CD4-positive, alpha-beta T cell treated with Interferon alpha-2 for 1 hour (primary cell): Measurements from ENCODE around the gene POLR3C.

Source experiments
- DNase-seq, 2 donors: peaks; one replicate each; pipeline ENCODE4 v3.0.0-alpha.2; 2020 to 2022

Gene POLR3C

GRCh38 chr1:145874646-145875045 lies 50.6 kb downstream of the POLR3C start:
- no peak for DNase-seq

GRCh38 chr1:145877923-145878486 lies 54.0 kb downstream of the POLR3C start:
- no peak for DNase-seq

- DNase-seq = no peak
Measured at GRCh38 chr1:145878724-145879123, 54.7 kb downstream of the POLR3C start.

- no peak for DNase-seq
Measured at GRCh38 chr1:145879775-145880174, 55.8 kb downstream of the POLR3C start.

GRCh38 chr1:145884675-145885074 lies 60.7 kb downstream of the POLR3C start:
- no peak for DNase-seq

- peak; percentile 84 to 87 for DNase-seq
Measured at GRCh38 chr1:145885738-145886287, 61.8 kb downstream of the POLR3C start, which contains the start of gene ANKRD35. ANKRD35 (minus strand) TSS chr1:145885866; CDS start chr1:145885758, 108 bp downstream.

- no peak for DNase-seq
Measured at GRCh38 chr1:145886390-145886789, 62.4 kb downstream of the POLR3C start.

- no peak for DNase-seq
Measured at GRCh38 chr1:145886816-145887215, 62.8 kb downstream of the POLR3C start.

GRCh38 chr1:145887631-145888030 lies 63.6 kb downstream of the POLR3C start:
- no peak for DNase-seq

- no peak for DNase-seq
Measured at GRCh38 chr1:145889722-145890121, 65.7 kb downstream of the POLR3C start.

GRCh38 chr1:145891143-145891542 lies 67.1 kb downstream of the POLR3C start:
- no peak for DNase-seq

- peak; percentile 39 to 56 for DNase-seq
Measured at GRCh38 chr1:145891587-145892485, 67.8 kb downstream of the POLR3C start.

- DNase-seq = no peak
Measured at GRCh38 chr1:145892486-145893087, 68.6 kb downstream of the POLR3C start.

- DNase-seq = no peak
Measured at GRCh38 chr1:145893306-145894055, 69.5 kb downstream of the POLR3C start.
